Mucosa of stomach (tissue), 1 donor: ENCODE measurements around the gene S100A10.

Experiments
- H3K27me3 ChIP-seq: one replicate; pipeline ENCODE4 v1.7.0; 2013; ENCODE audit warnings: mild to moderate bottlenecking, low read length; ENCODE audit not compliant: control insufficient read depth, insufficient read depth
- H3K36me3 ChIP-seq: one replicate; pipeline ENCODE4 v1.7.0; 2013; ENCODE audit warnings: low read length; ENCODE audit not compliant: control insufficient read depth, insufficient read depth
- H3K4me1 ChIP-seq: one replicate; pipeline ENCODE4 v1.7.0; 2013; ENCODE audit warnings: mild to moderate bottlenecking, low read length; ENCODE audit not compliant: control insufficient read depth, insufficient read depth
- H3K4me3 ChIP-seq: one replicate; pipeline ENCODE4 v1.7.0; 2013; ENCODE audit warnings: low read length
- H3K9ac ChIP-seq: one replicate; pipeline ENCODE4 v1.7.0; 2013; ENCODE audit warnings: mild to moderate bottlenecking, low read length, moderate library complexity
- H3K9me3 ChIP-seq: one replicate; pipeline ENCODE4 v1.7.0; 2013; ENCODE audit warnings: mild to moderate bottlenecking, low read length, moderate library complexity; ENCODE audit not compliant: control insufficient read depth
- donor health status: Pancreatic carcinoma.

The S100A10 gene

DNA sequence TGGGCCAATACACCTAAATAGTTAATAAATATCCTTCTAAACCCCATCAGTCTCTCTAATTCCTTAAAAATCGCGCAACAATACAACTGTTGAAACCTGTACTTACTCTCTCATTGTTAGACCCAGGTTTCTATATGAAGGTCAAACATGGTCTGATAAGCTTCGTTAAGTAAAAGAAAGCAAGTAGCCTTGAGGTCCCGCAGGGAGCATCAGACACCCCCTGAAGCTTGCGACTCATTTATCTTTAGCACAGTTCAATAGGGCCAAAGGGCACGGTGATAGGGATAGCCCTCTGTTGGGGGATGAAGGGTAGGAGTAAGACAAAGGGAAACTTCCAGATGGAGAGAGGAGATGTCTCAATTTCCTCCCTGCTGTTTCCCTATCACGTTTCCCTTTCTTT, 57.0 kb downstream of the S100A10 start:
- no peak overlapping the region for H3K9ac ChIP-seq
- peaks cover 8% of the 10 kb centered on the region for H3K4me1 ChIP-seq
- no peaks in the 10 kb centered on the region for H3K36me3 ChIP-seq
- no peaks in the 10 kb centered on the region for H3K27me3 ChIP-seq
- H3K4me3 ChIP-seq, result no peak overlapping the region
- H3K9me3 ChIP-seq, result no peaks in the 10 kb centered on the region

- Histone ChIP-seq H3K27me3 (no peaks in the 10 kb centered on the region), H3K4me1 (peaks cover 3% of the 10 kb centered on the region), H3K9ac (no peak overlapping the region), H3K9me3 (no peaks in the 10 kb centered on the region), H3K36me3 (no peaks in the 10 kb centered on the region), H3K4me3 (no peak overlapping the region)
Observed at GRCh38 chr1:151935894-151936602, 57.6 kb downstream of the S100A10 start.

DNA sequence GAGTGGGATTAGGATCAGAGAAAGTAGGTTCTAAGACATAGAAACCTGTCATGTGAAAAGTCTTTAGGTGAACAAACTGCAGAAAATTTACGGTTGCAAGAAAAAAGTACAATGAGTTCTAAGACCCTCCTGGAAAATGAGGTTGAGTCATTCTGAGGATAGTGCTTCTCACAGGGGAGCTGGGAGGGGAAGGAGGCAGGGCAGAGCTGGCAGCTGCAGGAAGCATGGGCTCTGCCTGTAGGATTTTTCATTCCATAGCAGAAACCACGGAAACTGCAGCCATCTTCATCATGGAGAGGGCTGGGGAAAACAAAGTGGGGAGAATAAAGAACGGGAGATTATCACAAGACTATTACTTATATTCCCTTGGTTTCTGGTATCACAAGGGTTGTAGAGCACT, 58.5 kb downstream of the S100A10 start:
- Histone ChIP-seq H3K4me1 (no peaks in the 10 kb centered on the region), H3K36me3 (no peaks in the 10 kb centered on the region), H3K27me3 (no peaks in the 10 kb centered on the region), H3K4me3 (no peak overlapping the region), H3K9me3 (no peaks in the 10 kb centered on the region), H3K9ac (no peak overlapping the region)

GRCh38 chr1:151934048-151934493, 59.6 kb downstream of the S100A10 start:
- Histone ChIP-seq H3K4me3 (no peak overlapping the region), H3K36me3 (no peaks in the 10 kb centered on the region), H3K4me1 (no peaks in the 10 kb centered on the region), H3K9ac (no peak overlapping the region), H3K27me3 (no peaks in the 10 kb centered on the region), H3K9me3 (no peaks in the 10 kb centered on the region)
